HL-60 (cell line): Measurements from ENCODE around the gene TPK1.
A peak's percentile ranks its signal among the peaks of the same experiment; 100 is the strongest.
"Not testable (repeated sequence)": the region's sequence is repeated elsewhere in the genome, so short reads cannot be mapped to it uniquely, and the experiment has no call there.

Source experiments
- DNase-seq, 2 experiments: peaks; one replicate each; pipeline ENCODE4 v3.0.0-alpha.2; 2010 to 2020; ENCODE audit warnings: low read depth in 1 of 2, low spot score in 1 of 2
- H3K27ac ChIP-seq: fragments of 250-450 bp; sonication (Bioruptor Pico); replicated peaks from 2 replicates; pipeline ENCODE4 v1.5.1; 2020; ENCODE audit warnings: mild to moderate bottlenecking, moderate library complexity
- H3K27me3 ChIP-seq: fragments of 250-450 bp; sonication (Bioruptor Pico); 2 replicates; pipeline ENCODE4 v1.5.1; 2021; ENCODE audit warnings: mild to moderate bottlenecking, moderate library complexity; ENCODE audit not compliant: insufficient read depth, poor library complexity, severe bottlenecking
- H3K4me3 ChIP-seq: replicated peaks from 2 replicates; pipeline ENCODE4 v1.5.1; 2011; ENCODE audit warnings: mild to moderate bottlenecking, control low read depth, low read length; ENCODE audit not compliant: insufficient read depth
- GABPA ChIP-seq: IDR thresholded peaks from 2 replicates; pipeline ENCODE4 v1.6.1; 2012; ENCODE audit warnings: low read depth
- POLR2AphosphoS5 ChIP-seq: IDR thresholded peaks from 2 replicates; pipeline ENCODE4 v1.6.1; 2012; ENCODE audit warnings: low read depth
- SPI1 ChIP-seq: IDR thresholded peaks from 2 replicates; pipeline ENCODE4 v1.6.1; 2012; ENCODE audit warnings: low read depth, mild to moderate bottlenecking, borderline replicate concordance
- TF ChIP-seq, protein P1 (sequence below): IDR thresholded peaks from 2 replicates; pipeline ENCODE4 v1.6.1; 2012; ENCODE audit warnings: low read depth; ENCODE audit not compliant: insufficient replicate concordance
- TF ChIP-seq, protein P2 (sequence below): IDR thresholded peaks from one replicate; pipeline ENCODE4 v1.5.1; 2011; ENCODE audit warnings: low read length, control low read depth, inconsistent platforms; ENCODE audit not compliant: insufficient read depth

Gene TPK1

DNA sequence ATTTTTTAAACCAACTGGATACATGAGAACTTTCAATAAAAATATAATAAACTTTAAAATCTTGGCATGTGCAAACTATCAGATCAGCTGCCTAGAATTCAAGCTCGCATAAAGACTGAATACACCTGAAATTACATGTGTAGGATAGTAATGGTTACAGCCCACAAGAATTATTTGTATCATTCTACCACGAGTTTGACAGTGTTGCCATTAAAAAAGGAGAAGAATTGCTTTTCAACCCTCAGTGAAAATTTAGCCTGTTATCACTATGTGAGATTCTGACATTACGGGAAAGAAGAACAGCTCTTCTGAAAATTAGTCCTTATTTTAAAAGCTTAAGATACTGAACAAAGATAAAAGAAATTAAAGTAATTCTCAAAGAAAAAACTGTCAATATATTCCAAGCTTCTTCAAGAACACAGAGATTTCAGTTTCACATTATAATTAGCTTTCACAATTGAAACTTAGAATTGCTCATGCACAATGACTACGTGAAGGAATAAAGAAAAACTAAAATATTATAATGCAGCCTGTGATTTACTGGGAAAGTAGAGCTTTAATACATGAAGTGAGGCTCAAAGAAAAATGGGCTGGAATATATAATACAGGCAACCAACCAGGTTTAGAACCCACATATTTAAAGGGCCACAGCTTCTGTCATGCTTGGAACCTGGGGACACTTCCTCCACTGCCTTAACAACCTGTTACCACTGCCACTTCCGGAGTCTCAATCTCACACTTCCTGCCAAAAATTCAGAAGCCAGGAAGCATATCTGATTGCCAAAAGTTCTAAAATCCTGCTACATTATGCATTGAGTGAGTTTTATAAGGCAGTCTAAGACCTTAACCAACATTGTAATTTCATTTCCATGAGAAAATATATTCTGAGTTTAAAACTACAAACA is 23.2 kb downstream of the TPK1 start:
- no peaks in the 10 kb centered on the region for H3K27me3 ChIP-seq
- TF ChIP-seq, protein P1, sequence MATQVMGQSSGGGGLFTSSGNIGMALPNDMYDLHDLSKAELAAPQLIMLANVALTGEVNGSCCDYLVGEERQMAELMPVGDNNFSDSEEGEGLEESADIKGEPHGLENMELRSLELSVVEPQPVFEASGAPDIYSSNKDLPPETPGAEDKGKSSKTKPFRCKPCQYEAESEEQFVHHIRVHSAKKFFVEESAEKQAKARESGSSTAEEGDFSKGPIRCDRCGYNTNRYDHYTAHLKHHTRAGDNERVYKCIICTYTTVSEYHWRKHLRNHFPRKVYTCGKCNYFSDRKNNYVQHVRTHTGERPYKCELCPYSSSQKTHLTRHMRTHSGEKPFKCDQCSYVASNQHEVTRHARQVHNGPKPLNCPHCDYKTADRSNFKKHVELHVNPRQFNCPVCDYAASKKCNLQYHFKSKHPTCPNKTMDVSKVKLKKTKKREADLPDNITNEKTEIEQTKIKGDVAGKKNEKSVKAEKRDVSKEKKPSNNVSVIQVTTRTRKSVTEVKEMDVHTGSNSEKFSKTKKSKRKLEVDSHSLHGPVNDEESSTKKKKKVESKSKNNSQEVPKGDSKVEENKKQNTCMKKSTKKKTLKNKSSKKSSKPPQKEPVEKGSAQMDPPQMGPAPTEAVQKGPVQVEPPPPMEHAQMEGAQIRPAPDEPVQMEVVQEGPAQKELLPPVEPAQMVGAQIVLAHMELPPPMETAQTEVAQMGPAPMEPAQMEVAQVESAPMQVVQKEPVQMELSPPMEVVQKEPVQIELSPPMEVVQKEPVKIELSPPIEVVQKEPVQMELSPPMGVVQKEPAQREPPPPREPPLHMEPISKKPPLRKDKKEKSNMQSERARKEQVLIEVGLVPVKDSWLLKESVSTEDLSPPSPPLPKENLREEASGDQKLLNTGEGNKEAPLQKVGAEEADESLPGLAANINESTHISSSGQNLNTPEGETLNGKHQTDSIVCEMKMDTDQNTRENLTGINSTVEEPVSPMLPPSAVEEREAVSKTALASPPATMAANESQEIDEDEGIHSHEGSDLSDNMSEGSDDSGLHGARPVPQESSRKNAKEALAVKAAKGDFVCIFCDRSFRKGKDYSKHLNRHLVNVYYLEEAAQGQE = no peak
- TF ChIP-seq POLR2AphosphoS5 = no peak
- TF ChIP-seq GABPA = peak; percentile 50
- H3K27ac ChIP-seq = no peak overlapping the region
- DNase-seq = peak in 1 of 2 experiments; percentile 23
- no peak overlapping the region for H3K4me3 ChIP-seq

DNA sequence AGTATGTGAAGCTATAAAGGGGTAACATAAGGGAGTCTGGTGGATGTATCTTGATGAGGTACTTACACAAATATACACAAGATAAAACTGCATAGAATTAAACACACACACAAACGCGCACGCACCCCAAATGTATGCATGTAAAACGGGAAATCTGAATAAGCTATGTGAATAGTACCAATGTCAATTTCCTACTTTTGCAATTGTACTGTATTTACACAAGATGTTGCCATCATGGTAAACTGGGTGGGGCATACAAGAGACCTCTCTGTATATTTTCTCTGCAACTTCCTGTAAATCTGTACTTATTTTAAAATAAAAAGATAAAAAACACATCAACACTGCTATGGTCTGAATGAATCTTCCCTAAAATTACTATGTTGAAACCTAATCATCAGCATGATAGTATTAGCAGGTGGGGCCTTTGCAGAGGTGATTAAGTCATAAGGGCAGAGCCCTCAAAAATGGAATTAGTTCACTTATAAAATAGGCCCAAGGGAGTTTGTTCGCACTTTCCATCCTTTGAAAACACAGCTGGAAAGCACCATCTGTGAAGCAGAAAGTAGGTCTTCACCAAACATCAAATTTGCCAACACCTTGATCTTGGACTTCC is 30.1 kb downstream of the TPK1 start:
- no peak overlapping the region for H3K27ac ChIP-seq
- H3K4me3 ChIP-seq = no peak overlapping the region
- DNase-seq = no peak
- no peaks in the 10 kb centered on the region for H3K27me3 ChIP-seq
- TF ChIP-seq POLR2AphosphoS5 = no peak
- TF ChIP-seq, protein P1 = no peak
- no peak for TF ChIP-seq SPI1
- TF ChIP-seq, protein P2, sequence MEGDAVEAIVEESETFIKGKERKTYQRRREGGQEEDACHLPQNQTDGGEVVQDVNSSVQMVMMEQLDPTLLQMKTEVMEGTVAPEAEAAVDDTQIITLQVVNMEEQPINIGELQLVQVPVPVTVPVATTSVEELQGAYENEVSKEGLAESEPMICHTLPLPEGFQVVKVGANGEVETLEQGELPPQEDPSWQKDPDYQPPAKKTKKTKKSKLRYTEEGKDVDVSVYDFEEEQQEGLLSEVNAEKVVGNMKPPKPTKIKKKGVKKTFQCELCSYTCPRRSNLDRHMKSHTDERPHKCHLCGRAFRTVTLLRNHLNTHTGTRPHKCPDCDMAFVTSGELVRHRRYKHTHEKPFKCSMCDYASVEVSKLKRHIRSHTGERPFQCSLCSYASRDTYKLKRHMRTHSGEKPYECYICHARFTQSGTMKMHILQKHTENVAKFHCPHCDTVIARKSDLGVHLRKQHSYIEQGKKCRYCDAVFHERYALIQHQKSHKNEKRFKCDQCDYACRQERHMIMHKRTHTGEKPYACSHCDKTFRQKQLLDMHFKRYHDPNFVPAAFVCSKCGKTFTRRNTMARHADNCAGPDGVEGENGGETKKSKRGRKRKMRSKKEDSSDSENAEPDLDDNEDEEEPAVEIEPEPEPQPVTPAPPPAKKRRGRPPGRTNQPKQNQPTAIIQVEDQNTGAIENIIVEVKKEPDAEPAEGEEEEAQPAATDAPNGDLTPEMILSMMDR = no peak
- no peak for TF ChIP-seq GABPA

DNA sequence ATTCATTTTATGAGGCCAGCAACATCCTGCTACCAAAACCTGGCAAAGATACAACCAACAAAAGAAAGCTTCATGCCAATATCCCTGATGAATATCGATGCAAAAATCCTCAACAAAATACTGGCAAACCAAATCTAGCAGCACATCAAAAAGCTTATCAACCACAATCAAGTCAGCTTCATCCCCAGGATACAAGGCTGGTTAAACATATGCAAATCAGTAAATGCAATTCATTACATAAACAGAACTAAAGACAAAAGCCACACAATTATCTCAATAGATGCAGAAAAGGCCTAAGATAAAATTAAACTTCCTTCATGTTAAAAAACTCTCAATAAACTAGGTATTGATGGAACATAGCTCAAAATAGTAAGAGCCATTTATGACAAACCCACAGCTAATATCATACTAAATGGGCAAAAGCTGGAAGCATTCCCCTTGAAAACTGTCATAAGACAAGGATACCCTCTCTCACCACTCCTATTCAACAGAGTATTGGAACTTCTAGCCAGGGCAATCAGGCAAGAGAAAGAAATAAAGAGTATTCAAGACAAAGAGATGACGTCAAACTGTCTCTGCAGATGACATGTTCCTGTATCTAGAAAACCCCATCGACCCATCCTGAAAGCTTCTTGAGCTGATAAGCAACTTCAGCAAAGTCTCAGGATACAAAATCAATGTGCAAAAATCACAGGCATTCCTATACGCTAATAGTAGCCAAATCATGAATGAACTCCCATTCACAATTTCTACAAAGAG is 35.0 kb downstream of the TPK1 start:
- not testable (repeated sequence) for H3K27ac ChIP-seq, DNase-seq, H3K4me3 ChIP-seq, H3K27me3 ChIP-seq

DNA sequence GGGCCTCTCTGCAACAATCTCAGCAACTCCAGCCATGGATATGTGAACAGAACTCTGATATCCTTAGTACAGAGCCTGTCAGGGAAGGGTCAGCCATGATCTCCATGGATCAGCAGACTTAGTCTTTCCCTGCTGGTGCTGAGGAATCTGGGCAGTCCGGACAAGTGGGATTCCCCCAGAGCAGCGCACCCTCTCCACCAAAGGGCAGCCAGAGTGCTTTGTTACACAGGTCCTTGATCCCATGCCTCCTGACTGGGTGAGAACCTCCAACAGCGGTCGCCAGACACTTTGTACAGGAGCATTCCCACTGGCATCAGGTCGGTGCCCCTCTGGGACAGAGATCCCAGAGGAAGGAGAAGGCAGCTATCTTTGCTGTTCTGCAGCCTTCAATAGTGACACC is 38.9 kb downstream of the TPK1 start:
- no peak overlapping the region for H3K4me3 ChIP-seq
- TF ChIP-seq, protein P1 = no peak
- TF ChIP-seq POLR2AphosphoS5 (no peak), SPI1 (no peak), GABPA (no peak)
- TF ChIP-seq, protein P2 = no peak

More for the DNA sequence above, 38.9 kb downstream of the TPK1 start:
- Histone ChIP-seq H3K27ac (no peak overlapping the region), H3K27me3 (no peaks in the 10 kb centered on the region)
- DNase-seq = no peak
